ENCODE measurements around the gene SDHAF3. TPM values are rescaled to one million over a fixed set of nuclear protein-coding genes. Genes with fewer than 3 reads are reported as not detected.
"Not testable (repeated sequence)": the region's sequence is repeated elsewhere in the genome, so short reads cannot be mapped to it uniquely, and the experiment has no call there.

The SDHAF3 gene
- 10 to 100 TPM; 46.0 to 52.5 (median 50.7) TPM for polyA plus RNA-seq (ENCODE audit: insufficient read length in 3 of 3)

DNA sequence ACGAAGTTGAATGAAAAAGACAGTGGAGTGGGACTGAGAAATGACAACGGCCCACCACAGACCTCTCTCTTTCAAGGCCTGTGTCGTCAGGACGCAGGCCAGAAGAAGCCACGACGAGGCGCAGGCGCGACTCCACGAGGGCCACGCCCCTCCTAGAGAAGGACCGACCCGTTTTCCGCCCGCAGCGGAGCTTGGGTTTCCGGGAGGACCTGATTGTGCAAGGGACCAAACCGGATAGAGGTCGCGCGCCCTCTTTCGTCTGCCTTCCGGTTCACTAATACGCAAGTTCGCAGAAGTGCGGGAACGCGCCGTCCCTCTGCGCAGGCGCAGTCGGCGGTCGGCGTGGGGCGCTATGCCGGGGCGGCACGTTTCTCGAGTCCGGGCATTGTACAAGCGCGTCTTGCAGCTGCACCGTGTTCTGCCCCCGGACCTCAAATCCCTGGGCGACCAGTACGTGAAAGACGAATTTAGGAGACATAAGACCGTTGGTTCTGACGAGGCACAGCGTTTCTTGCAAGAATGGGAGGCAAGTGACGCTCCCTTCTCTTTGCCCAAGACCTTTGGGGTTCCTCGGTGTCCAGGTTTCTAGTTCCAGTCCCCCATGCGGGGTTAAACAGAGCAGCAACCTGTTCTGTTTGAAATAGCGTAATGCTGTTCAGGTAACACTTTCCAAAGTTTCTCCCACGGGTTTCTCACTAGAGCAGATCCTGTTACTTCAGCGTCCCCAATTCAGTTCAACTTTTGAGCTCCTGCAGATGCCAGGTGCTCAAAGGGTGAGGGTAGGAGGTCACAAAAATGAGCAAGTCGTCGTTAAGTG, at the start of gene SDHAF3:
Gene SDHAF3 (plus strand): TSS at position 327 of the 817 bp plus-strand sequence. CDS start 26 bp downstream, at position 353.
- peak; percentile 92 to 95 (median 95) for DNase-seq (ENCODE audit: low read depth in 3 of 3, low spot score in 2 of 3)

- DNase-seq (ENCODE audit: low read depth in 3 of 3, low spot score in 2 of 3) = not testable (repeated sequence)
These were observed 45.5 kb upstream of the SDHAF3 start for GRCh38 chr7:97072025-97072424.

DNA sequence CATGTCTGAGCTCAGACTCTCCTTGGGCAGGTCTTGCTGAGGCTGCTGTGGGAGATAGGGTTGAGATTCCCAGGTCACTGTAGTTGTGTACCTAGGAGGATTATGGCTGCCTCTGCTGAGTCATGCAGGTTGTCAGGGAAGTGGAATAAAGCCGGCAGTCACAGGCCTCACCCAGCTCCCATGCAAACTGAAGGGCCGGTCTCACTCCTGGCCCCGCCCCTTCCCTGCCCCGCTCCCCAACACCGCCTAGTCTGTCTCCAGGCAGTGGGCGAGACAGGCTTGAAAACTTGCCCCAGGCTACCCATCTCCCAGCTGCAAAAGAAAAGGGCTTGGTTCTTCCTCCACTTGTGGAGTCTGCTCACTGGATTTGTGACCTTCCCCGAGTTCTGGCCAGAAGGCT, 41.6 kb upstream of the SDHAF3 start:
- no peak for DNase-seq (ENCODE audit: low read depth in 3 of 3, low spot score in 2 of 3)

- DNase-seq (ENCODE audit: low read depth in 3 of 3, low spot score in 2 of 3) = no peak
These were observed 39.2 kb upstream of the SDHAF3 start for GRCh38 chr7:97078023-97078969.

- no peak for DNase-seq (ENCODE audit: low read depth in 3 of 3, low spot score in 2 of 3)
These were observed 38.2 kb upstream of the SDHAF3 start for GRCh38 chr7:97079300-97079699.

GRCh38 chr7:97081521-97082300, 35.8 kb upstream of the SDHAF3 start:
- DNase-seq (ENCODE audit: low read depth in 3 of 3, low spot score in 2 of 3) = no peak

- no peak for DNase-seq (ENCODE audit: low read depth in 3 of 3, low spot score in 2 of 3)
These were observed 29.1 kb upstream of the SDHAF3 start for GRCh38 chr7:97088364-97088763.

DNA sequence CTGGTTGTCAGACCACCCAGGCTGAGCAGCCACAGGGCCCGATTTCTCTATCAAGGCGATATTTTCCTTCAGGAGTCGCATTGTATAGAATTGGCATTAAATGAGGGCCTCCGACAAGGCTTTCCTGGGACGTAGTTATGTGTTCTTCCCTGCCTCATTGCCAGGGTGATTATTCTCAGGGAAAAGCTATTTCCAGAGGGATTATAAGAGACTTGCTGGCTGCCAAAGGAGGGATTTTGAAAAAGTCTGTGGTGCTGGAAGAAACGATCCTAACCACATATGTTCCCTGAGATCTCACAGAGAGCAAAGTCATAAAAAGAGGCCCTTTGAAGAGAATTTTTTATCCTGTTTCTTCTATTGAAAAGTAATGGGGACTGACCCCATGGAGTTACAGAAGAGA, 27.7 kb upstream of the SDHAF3 start:
- DNase-seq (ENCODE audit: low read depth in 3 of 3, low spot score in 2 of 3) = no peak

- DNase-seq (ENCODE audit: low read depth in 3 of 3, low spot score in 2 of 3) = no peak
These were observed 26.6 kb upstream of the SDHAF3 start for GRCh38 chr7:97090761-97091353.

DNA sequence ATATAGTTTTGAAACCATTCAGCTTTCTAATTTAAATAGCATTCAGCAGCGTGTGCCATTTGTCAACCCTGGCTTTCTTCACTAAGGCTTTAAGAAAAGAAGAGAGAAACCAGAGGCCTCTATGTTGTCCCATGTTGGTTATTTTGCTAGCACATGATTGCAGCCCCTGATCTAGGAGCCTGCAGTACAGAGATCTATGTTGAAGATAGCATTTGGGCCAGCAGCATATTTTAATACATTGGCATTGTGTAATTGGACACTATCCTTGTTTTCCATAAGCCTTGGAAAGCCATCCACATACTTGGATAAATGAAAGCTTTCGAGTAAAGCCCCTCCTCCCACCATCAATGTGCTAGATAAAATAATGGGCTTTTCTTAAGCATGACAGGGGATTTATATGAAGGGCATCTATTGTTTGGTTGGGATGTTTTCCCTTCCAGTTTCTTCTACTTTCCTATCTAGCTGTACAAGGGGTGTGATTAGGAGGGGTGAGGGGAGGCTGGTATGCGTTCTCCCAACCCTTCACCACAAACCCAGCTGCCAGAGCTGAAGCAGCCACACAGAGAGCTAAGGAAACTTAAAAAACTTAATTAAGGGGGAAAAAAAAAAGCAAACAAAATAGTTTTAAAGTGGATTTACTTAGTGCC, 23.1 kb upstream of the SDHAF3 start:
- DNase-seq (ENCODE audit: low read depth in 3 of 3, low spot score in 2 of 3) = no peak

DNA sequence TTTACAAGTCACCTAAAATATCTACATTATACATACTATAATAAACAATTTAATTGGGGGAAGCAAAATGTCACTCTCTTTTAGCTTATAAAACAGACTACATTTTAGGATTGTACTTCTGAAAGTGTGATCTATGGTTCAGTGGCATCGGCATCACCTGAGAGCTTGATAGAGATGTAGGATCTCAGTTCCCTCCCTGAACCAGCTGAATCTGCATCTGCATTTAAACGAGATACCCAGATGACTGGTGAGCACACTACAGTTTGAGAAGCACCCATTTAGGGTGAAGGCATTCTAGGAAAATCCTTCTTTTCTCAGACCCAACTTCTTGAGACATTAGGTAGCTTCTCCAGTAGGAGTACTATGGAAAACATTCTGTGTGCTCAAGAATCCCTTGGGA, 21.5 kb upstream of the SDHAF3 start:
- DNase-seq (ENCODE audit: low read depth in 3 of 3, low spot score in 2 of 3) = no peak

DNA sequence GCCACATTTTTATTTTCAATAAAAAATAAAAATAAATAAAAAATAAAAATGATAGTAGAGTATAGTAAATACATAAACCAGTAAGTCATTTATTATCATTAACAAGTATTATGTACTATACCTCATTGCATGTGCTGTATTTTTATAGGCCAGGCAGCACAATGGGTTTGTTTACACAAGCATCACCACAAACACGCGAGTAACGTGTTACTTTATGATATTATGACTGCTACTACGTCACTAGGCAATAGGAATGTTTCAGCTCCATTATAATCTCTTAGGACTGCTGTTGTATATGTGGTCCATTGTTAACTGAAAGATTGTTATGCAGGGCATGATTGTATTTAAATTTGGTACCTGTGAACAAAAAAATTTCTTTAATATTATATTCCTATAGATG, 20.8 kb upstream of the SDHAF3 start:
- no peak for DNase-seq (ENCODE audit: low read depth in 3 of 3, low spot score in 2 of 3)

DNA sequence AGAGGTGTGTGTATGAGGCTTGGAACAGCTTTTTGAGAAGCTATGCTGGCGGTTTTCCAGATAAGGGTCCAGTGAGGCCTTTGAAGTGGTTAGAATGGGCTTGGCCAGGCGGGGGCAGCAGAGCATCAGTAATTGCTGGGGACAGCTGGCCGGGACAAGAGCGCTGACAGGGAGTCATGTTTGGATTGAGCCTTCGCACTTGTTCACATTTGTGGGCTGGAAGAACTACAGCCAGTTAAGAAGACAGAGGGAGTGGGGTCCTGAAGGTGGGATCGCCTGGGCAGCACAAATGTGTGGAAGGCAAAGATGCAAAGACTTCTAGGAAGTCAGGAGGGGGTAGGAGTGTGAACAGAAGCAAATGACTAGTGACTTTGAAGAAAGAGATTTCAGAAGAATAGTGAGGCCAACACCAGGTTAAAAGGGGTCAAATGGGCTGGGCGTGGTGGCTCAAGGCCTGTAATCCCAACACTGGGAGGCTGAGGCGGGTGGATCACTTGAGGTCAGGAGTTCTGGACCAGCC, 12.7 kb upstream of the SDHAF3 start:
- peak; percentile 48 to 62 (median 54) for DNase-seq (ENCODE audit: low read depth in 3 of 3, low spot score in 2 of 3)

- DNase-seq (ENCODE audit: low read depth in 3 of 3, low spot score in 2 of 3) = no peak
These were observed 10.2 kb upstream of the SDHAF3 start for GRCh38 chr7:97107192-97107800.

DNA sequence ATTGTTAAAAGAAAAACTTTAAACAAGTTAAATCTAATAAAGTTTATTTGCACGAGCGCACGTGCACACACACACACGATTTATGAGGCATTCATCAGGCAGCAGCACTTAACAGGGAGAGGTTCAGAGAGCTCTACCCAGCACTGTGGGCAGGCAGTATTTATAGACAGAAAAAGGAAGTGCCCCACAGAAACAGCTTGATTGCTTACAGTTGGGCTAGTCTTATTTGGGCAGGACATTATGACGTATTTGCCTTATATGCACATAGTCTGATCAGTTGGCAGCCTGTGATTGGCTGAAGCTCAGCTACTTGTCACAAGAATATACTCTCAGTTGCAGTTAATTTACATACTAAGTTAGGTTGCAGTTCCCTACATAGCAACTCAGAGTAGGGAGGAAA, 1.2 kb upstream of the SDHAF3 start:
- DNase-seq (ENCODE audit: low read depth in 3 of 3, low spot score in 2 of 3) = no peak

DNA sequence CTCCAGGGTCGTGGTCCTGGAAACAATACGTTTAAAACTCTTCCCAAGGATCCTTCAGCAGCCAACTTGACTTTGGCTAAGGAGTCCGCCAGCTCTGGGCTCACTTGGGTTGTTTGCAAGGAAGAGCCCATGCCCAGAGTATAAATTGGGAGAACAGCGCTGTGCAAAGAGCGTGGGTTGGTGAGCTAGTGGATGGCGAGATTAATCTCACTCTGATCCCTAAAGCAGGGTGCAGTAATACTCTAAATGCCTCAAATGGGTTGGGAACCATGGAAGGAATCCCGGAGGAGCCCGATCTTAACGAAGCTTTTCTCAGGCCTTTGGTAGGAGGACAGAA, 495 bp upstream of the SDHAF3 start:
- no peak for DNase-seq (ENCODE audit: low read depth in 3 of 3, low spot score in 2 of 3)

DNA sequence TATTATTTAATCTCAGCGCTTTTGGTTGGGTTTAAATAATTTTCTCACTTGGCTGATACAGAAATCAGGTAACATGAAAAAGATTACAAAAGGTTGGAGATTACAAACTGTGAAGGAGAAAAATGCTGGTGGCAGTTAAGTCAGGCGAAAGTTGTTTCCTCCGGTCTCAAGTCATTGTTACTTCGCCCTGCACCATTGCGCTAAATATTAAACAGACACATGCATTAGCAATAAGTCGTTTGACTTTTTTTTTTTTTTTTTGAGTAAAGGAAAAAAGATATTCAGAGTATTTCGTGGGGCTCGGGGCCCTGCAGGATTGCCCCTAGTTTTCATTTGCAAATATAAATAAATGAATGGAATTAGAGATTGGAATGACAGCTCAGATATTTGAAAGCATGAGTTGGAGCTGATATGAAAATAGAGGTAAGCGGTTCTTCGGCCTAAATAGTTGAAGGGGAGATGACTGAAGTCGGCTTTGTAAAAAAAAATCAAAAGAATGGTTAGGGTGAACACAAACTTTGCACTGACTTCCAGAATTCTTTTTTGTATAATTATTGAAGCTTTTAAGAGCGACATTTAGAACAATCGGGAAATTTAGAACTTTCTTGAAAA, 914 bp downstream of the SDHAF3 start:
- DNase-seq (ENCODE audit: low read depth in 3 of 3, low spot score in 2 of 3) = no peak

- no peak for DNase-seq (ENCODE audit: low read depth in 3 of 3, low spot score in 2 of 3)
These were observed 2.2 kb downstream of the SDHAF3 start for GRCh38 chr7:97119747-97120146.
